Neutrophil (primary cell): ENCODE results near the gene MARCHF3.

Experiments
- H3K27ac ChIP-seq: fragments of 200-600 bp; sonication (generic); 2 replicates; pipeline ENCODE4 v1.5.1; 2016; ENCODE audit warnings: mild to moderate bottlenecking, moderate library complexity
- H3K27me3 ChIP-seq: fragments of 200-600 bp; sonication (generic); 2 replicates; pipeline ENCODE4 v1.6.0; 2016; ENCODE audit warnings: mild to moderate bottlenecking
- H3K36me3 ChIP-seq: fragments of 200-600 bp; sonication (generic); 2 replicates; pipeline ENCODE4 v1.5.1; 2017
- H3K4me1 ChIP-seq, 2 experiments: fragments of 200-600 bp in 1 of 2; sonication (generic) in 1 of 2; 1 replicate in 1 of 2; 2 replicates in 1 of 2; pipeline versions ENCODE4 v1.5.1 to v1.6.1; 2013 to 2016; ENCODE audit warnings: low read depth in 1 of 2, low read length in 1 of 2, mild to moderate bottlenecking in 1 of 2, moderate library complexity in 1 of 2; ENCODE audit not compliant: control insufficient read depth in 1 of 2, insufficient read depth in 1 of 2
- H3K4me3 ChIP-seq, 2 experiments: fragments of 200-600 bp in 1 of 2; sonication (generic) in 1 of 2; 1 replicate in 1 of 2; 2 replicates in 1 of 2; pipeline ENCODE4 v1.5.1; 2013 to 2016; ENCODE audit warnings: low read depth in 1 of 2, low read length in 1 of 2, mild to moderate bottlenecking in 1 of 2, moderate library complexity in 1 of 2
- H3K9me3 ChIP-seq: fragments of 200-600 bp; sonication (generic); 2 replicates; pipeline ENCODE4 v1.5.1; 2016
- CTCF ChIP-seq: fragments of 200-600 bp; sonication (generic); IDR thresholded peaks from 2 replicates; pipeline ENCODE4 v1.5.1; 2016; ENCODE audit warnings: antibody characterized with exemption

The MARCHF3 gene

GRCh38 chr5:127013407-127013806, 17.0 kb downstream of the MARCHF3 start:
- no peak overlapping the region for H3K4me3 ChIP-seq
- H3K36me3 ChIP-seq: no peaks in the 10 kb centered on the region
- no peaks in the 10 kb centered on the region for H3K9me3 ChIP-seq
- H3K4me1 ChIP-seq: no peaks in the 10 kb centered on the region
- no peak for TF ChIP-seq CTCF
- no peaks in the 10 kb centered on the region for H3K27me3 ChIP-seq
- no peak overlapping the region for H3K27ac ChIP-seq

GRCh38 chr5:127012916-127013315, 17.4 kb downstream of the MARCHF3 start:
- Histone ChIP-seq H3K27ac (no peak overlapping the region), H3K4me3 (no peak overlapping the region), H3K9me3 (no peaks in the 10 kb centered on the region), H3K4me1 (no peaks in the 10 kb centered on the region), H3K27me3 (no peaks in the 10 kb centered on the region), H3K36me3 (no peaks in the 10 kb centered on the region)
- TF ChIP-seq CTCF: no peak

GRCh38 chr5:127011961-127012644, 18.3 kb downstream of the MARCHF3 start:
- Histone ChIP-seq H3K9me3 (no peaks in the 10 kb centered on the region), H3K4me3 (no peak overlapping the region), H3K27me3 (no peaks in the 10 kb centered on the region), H3K27ac (no peak overlapping the region), H3K36me3 (no peaks in the 10 kb centered on the region), H3K4me1 (no peaks in the 10 kb centered on the region)
- TF ChIP-seq CTCF: no peak

- no peaks in the 10 kb centered on the region for H3K9me3 ChIP-seq
- H3K36me3 ChIP-seq: no peaks in the 10 kb centered on the region
- no peak for TF ChIP-seq CTCF
- no peaks in the 10 kb centered on the region for H3K4me1 ChIP-seq
- H3K4me3 ChIP-seq: no peak overlapping the region
- no peaks in the 10 kb centered on the region for H3K27me3 ChIP-seq
- H3K27ac ChIP-seq: no peak overlapping the region
Observed at GRCh38 chr5:127011153-127011552, 19.2 kb downstream of the MARCHF3 start.

- no peak for TF ChIP-seq CTCF
- no peaks in the 10 kb centered on the region for H3K4me1 ChIP-seq
- H3K36me3 ChIP-seq: no peaks in the 10 kb centered on the region
- H3K27ac ChIP-seq: no peak overlapping the region
- no peaks in the 10 kb centered on the region for H3K27me3 ChIP-seq
- H3K4me3 ChIP-seq: no peak overlapping the region
- no peaks in the 10 kb centered on the region for H3K9me3 ChIP-seq
Observed at GRCh38 chr5:127010362-127010761, 20.0 kb downstream of the MARCHF3 start.
